ENCODE measurements around the gene HSFX3.

DNA sequence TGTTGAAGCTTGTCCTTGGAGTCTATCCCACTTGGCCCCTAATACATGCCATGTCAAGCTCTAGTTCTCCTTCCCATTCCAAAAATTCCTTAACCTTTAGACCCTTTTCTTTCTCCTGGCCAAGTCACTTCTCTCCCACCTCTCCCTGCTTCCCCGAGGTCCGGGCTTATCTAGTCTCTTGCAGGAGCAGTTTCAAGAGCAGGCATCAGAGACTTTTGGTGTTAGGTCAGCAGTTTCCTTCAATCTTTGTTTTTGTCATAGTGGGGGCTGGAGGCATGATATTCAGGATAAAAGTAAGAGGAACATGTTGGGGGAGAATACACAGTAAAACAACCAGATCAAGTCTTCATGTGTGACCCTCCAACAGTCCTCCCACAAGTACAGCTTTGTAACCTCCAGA lies 33.1 kb downstream of the HSFX3 start:
- TF ChIP-seq, protein P1, sequence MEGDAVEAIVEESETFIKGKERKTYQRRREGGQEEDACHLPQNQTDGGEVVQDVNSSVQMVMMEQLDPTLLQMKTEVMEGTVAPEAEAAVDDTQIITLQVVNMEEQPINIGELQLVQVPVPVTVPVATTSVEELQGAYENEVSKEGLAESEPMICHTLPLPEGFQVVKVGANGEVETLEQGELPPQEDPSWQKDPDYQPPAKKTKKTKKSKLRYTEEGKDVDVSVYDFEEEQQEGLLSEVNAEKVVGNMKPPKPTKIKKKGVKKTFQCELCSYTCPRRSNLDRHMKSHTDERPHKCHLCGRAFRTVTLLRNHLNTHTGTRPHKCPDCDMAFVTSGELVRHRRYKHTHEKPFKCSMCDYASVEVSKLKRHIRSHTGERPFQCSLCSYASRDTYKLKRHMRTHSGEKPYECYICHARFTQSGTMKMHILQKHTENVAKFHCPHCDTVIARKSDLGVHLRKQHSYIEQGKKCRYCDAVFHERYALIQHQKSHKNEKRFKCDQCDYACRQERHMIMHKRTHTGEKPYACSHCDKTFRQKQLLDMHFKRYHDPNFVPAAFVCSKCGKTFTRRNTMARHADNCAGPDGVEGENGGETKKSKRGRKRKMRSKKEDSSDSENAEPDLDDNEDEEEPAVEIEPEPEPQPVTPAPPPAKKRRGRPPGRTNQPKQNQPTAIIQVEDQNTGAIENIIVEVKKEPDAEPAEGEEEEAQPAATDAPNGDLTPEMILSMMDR (conservative IDR thresholded peaks at IDR 0.05), result no peak
- TF ChIP-seq EZH2 (IDR thresholded peaks at IDR 0.05; ENCODE audit: low read depth), result no peak

Measured in PC-9 (cell line).